HFF-Myc (cell line): ENCODE measurements around the gene CDKN2B.
"Not testable (repeated sequence)": the region's sequence is repeated elsewhere in the genome, so short reads cannot be mapped to it uniquely, and the experiment has no call there.

Experiments
- DNase-seq: peaks from one replicate; pipeline ENCODE4 v3.0.0-alpha.2; 2011; ENCODE audit warnings: low read depth; ENCODE audit errors: extremely low read depth
- H3K4me3 ChIP-seq: replicated peaks from 2 replicates; pipeline ENCODE4 v1.5.1; 2011; ENCODE audit warnings: low read depth, mild to moderate bottlenecking, control low read depth, low read length
- CTCF ChIP-seq: IDR thresholded peaks from 2 replicates; pipeline ENCODE4 v1.5.1; 2012; ENCODE audit warnings: mild to moderate bottlenecking, low read depth, low read length, control low read depth; ENCODE audit errors: missing control alignments

Gene CDKN2B

GRCh38 chr9:21966140-21966851 lies 42.8 kb downstream of the CDKN2B start:
- no peak for TF ChIP-seq CTCF
- no peak for DNase-seq
- no peak overlapping the region for H3K4me3 ChIP-seq

- TF ChIP-seq CTCF = peak; percentile 73
- DNase-seq = no peak
- peak overlapping the region; percentile 36 for H3K4me3 ChIP-seq
These were observed 43.6 kb downstream of the CDKN2B start for GRCh38 chr9:21965401-21965951.

- no peak for TF ChIP-seq CTCF
- no peak for DNase-seq
- peak overlapping the region; percentile 36 for H3K4me3 ChIP-seq
These were observed 44.1 kb downstream of the CDKN2B start for GRCh38 chr9:21964925-21965385.

GRCh38 chr9:21961569-21961968 lies 47.5 kb downstream of the CDKN2B start:
- DNase-seq = no peak
- no peak overlapping the region for H3K4me3 ChIP-seq
- TF ChIP-seq CTCF = no peak

GRCh38 chr9:21959268-21959667 lies 49.8 kb downstream of the CDKN2B start:
- not testable (repeated sequence) for DNase-seq, H3K4me3 ChIP-seq

- DNase-seq = no peak
- H3K4me3 ChIP-seq = no peak overlapping the region
These were observed 50.3 kb downstream of the CDKN2B start for GRCh38 chr9:21958833-21959232.

More at GRCh38 chr9:21958833-21959232, 50.3 kb downstream of the CDKN2B start:
- no peak for TF ChIP-seq CTCF
